Erythroblast (primary cell): ENCODE data around the gene KCNK18.

ENCODE experiments used
- DNase-seq, 2 experiments: peaks; one replicate each; lab custom pipeline; 2025; lab: John Stamatoyannopoulos, UW
- GATA1 ChIP-seq: IDR thresholded peaks from 2 replicates; pipeline ENCODE4 v1.6.1; 2011; ENCODE audit warnings: low read depth, mild to moderate bottlenecking, control low read depth, low read length, moderate library complexity
- POLR2A ChIP-seq: IDR thresholded peaks from 2 replicates; pipeline ENCODE4 v1.6.1; 2011; ENCODE audit warnings: mild to moderate bottlenecking, low read length

KCNK18 gene

DNA sequence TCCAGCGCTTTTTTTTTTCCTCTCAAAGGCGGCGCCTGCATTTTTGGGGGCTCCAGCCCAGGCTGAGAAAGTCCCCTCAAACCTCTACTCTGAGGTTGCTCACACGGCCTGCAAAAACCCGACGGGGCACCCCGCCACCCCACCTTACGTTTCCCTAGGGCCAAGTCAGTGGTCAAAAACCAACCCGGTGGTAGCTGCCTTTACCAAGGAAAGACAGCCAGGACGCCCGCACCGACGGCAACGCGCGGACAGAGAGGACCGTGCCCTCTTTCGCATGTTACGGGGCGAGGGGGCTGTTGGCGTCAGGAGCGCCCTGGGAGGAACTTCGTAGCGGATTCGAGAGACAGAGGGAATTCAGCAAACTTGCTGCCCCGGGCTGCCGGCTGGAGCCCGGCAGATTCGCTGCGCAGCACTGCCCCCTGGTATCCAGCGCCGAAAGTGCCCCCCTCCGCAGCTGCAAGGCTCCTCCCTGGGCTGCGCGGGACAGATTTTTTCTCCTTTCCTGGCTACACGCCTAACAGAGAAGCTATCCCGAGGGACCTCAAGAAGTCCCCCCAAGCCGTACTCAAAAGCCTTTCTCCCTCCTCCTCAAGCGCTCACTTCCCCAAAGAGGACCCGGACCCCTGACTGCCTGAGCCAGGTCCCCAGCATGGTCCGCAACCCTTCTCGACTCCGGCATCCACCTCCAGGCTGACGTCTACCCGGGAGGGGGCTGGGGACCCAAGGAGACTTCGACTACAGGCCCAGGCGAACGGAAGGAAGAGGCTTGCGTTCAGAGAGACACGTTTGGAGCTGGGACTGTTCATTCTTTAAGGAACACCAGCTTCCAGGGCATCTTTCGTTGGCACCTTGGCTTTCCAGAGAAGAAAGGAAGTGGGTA, 31.5 kb upstream of the KCNK18 start:
- TF ChIP-seq POLR2A: no peak
- TF ChIP-seq GATA1: no peak
- DNase-seq: peak; percentile 29 to 36

DNA sequence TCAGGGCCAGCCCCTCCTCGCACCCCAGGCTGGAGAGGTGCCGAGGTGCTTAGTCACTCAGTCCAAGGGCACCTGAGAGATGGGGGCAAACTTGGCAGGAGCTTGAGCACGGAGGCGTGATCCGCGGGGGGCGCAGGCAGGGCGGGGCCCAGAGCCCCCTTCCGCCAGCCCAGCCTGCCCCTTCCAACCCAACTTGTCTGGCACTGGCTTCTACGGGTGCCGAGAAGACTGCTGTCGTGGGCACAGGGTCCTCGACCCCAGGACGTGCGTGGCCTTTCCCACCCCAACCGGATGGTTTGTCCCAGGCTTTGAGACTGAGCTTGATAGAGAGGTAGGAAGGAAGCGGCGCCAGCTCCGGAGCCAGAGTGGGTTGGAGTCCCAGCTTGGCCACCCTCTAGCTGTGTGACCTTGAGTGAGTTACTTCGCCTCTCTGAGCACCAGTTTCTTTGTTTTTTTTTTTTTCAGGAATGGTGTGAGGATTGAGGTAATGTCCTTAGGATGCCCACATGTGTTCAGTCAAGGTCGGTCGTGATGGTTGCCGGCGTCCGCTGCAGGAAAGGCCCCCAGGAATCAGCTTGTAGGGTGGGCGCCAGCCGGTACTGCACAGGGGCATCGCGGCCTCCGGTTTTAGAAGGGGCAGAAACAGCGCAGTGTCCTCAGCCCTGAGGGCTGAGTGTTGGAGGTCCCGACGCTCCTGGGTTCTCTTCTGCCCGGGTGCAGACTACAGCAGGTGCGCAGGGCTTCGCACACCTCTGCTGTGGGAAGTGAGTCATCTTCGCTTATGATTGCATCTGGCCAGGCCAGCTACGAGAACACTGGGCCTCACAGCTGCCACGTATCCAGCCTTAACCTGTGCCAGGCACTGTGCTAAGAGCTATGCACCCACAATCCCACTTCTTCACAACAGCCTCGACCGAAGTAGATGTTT, 30.6 kb upstream of the KCNK18 start:
- TF ChIP-seq GATA1 (no peak), POLR2A (no peak)

DNA sequence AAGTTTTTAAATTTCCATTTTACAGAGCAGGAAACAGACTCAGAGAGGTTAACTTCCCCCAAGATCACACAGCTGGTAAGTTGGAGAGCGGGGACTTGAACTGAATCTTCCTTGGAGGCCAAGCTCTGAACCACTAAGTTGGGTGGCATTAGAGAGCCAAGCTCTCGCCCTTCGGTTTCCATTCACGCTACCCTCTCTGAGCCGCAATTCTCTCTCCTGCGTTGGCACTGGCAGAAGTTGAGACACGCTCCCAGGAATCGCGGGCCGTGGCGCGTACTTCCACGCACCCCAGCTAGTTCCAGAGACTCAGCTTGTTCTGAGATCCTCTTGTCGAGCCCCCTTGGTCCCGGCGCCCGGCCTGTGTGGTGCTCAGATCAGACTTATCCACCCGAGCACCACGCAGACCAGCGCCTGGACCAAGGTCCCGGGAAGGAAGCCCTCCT, 29.9 kb upstream of the KCNK18 start:
- TF ChIP-seq POLR2A (no peak), GATA1 (no peak)
- DNase-seq: no peak

More for the DNA sequence above, 30.6 kb upstream of the KCNK18 start:
- no peak for DNase-seq

DNA sequence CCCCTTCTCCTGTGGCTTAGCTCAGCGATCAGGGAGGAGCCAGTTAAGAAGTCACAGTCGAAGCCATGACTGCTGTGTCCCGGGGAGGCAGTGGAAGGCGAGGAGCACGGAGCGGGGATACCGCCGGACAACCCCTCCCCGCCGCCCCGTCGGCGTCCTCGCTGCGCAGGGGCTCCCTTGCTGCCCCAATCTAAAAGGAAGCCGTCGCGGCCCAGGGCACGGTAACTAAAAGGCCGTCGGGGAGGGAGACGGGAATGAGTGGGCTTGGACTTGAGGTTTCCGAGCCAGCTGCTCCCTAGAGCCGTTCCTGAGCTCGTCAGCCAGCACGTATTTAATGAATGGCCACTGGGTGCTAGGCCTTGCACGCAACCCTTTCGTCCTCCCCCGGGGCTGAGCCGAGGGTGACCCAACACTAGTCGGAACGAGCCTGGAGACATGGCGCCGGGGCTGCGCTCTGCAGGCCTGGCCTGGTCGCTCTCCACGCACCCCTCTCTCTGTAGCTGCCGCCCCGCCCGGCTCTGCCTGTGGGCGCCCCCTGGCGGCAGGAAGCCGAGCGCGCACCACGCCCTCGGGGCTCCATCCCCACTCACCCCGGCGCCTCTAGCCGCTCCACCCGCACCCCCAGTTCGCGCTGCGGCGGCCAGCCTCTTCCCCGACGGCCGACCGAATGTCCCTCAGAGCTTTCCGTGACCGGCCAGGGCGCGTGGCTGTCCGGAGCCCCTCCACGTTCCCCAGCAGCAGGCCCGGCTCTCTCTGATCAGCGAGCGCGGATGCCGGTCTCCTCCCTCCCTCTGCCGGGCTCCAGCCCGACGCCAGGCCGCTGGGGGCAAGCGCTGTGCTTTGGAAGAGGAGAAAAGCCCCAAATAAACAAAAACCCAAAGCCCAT, 29.3 kb upstream of the KCNK18 start:
- no peak for TF ChIP-seq GATA1
- no peak for TF ChIP-seq POLR2A
- peak; percentile 60 to 68 for DNase-seq

DNA sequence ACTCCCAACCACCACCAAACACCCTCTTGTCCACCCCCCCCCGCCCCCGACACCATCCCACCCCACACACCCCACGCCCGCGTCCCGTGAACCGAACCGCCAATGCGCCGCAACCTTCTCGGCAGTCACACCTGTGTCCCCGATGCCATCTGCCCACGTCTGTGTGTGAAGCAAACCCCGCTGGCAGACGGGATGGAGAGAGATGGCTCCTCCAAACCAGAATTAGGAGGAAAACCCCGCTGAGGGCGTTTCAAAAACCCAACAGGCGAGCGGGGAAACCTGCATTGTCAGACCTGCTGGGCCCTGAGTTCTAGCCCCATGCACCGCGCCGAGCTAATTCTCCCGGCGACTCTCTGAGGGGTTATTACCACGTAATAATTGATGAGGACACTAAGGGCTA, 28.6 kb upstream of the KCNK18 start:
- no peak for TF ChIP-seq GATA1
- no peak for TF ChIP-seq POLR2A
- no peak for DNase-seq

DNA sequence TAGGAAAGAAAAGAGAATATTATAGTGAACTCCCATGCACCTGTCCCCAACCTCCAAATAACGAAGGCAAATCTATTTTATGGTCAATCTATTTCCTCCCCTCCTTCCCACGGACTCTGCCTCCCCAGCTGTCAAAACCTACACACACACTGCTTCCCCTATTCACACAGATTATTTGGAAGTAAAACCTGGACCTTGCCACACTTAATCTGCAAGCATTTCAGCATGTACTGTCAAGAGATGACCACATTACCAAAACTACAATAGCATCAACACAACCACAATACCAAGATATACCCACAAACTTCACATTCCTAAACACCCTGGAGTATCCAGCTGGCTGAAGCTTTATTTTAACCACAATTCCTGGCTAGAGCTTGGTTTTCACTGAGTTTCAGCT, 27.8 kb upstream of the KCNK18 start:
- TF ChIP-seq POLR2A (no peak), GATA1 (no peak)
- DNase-seq: no peak

DNA sequence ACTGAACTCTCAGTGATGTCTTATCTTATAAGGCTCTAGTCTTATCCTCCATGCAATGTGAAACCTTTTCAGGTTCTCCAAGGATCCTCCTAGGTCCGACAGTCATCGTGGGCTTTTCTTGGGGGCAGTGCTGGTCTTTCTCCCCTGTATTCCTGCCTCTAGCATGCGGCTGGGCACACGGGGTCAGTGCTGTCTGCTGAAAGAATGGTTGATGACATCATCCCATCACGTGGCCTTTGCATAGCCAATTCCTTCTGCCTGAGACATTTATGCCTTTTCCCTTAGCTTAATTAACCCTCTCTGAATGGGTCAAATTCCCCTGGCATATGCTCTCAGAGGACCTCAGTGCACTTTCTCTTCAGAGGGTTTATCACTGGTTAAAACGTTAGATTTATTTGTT, 27.0 kb upstream of the KCNK18 start:
- TF ChIP-seq GATA1: no peak
- no peak for TF ChIP-seq POLR2A
- no peak for DNase-seq

DNA sequence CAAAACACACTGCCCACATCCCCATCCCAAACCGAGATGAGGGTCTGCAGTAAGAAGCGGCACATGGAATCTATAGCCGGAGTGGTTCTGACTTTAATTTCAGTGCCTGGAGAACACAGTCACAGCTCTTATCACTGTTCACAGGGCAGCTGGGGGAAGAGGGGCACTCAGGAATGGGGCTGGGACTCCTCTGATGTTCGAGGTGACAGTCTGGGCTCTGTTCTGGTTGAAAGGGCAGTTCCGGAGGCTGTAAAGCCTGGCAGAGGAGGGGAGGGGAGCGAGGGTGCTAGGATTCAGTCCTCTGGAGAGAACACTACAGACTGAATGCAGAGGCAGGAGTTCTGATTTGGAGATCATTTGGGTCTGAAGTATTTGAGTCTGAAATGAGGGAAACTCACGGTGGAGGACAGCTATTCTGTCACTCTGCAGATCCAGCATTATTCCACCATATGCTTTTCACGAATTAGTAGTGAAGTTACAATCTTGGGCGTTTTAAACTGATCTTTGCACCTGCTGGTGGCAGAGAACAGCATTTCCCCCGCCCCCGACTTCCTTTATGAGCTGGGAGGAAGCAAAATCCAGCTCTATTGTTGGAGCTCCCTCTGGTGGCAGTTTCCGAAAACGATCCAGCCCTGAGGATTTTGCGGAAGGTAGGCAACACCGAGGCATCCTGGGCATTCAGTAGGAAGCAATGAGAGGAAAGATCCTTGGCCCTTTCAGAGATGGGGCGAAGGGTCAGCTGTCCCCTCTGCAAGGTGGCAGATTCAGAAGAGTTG, 22.7 kb upstream of the KCNK18 start:
- no peak for TF ChIP-seq POLR2A
- TF ChIP-seq GATA1: no peak
- peak; percentile 62 to 74 for DNase-seq

DNA sequence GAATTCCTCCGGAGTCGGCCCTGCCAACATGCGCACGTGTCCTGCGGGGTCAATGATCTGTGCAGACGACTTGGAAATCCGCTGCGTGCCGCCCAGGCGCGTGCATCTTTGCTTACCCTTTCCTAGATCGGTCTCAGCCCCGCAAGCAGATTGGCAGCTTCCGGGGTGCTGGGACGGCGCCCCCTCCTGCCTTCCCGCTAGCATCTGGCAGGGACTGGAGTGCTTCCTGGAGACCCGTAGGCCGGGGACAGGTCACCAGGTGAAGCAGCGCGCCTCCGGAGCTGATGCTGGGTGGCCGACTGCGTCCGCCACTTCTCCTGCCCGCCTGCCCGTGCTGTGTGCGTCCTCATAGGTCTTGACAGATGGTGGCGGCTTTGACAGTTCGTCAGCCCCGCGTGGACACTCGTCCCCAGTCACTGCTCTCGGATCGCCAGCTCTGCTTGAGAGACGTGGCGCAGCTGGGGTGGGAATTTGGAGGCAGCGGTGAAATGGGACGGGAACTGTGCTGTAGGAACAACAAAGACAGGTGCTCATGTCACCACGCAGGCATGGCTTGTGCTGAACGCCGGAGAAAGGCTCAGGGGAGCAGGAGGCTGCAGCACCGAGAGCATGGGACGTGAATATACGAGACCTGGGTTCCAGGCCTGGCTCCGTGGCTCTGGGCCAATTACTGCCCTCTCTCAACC, 21.9 kb upstream of the KCNK18 start:
- TF ChIP-seq POLR2A: no peak
- TF ChIP-seq GATA1: no peak
- DNase-seq: peak; percentile 37 to 40

DNA sequence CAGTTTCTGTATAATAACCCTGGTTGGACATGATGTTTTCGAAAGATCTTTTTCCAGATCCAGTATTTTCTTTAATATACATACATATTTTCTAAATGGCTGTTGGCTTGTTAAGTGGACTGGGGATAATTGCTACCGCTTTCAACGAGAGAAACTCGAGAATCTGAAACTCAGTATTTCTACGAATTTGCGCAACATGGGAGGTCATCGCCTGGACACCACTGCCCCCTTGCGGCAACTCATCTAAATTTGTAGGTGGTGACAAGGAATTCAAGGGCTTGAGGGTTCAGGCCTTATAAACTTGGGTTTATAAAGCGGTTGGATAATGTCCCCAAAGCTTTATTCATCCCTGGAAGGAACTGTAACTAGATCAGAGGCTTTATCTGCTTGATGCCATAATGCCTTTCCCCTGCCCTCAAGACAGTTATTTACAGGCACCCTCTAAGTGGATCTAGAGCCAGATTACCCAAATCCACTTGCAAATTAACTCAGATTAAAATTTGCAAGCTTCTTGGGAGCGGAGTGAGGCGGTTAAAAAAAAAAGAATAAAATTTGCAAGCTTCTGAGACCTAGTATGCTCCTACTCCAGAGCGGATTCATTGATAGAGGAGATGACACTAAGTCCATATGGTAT, 21.3 kb upstream of the KCNK18 start:
- DNase-seq: peak; percentile 76 to 88

DNA sequence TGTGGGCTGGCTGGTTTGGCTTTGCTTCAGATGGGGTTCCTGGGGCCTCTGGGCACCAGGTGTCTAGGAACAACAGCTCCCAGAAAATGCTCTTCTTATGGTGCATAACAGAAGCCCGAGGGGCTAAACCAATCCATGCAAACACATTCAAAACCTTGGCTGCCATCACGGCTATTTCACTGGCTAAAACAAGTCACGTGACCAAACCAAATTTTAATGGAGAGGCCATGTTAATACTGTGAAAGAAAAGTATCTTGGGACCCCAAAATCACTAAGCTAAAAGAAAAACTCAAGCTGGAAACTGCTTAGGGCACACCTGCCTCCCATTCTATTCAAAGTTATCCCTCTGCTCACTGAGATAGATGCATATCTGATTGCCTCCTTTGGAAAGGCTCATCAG, 19.1 kb upstream of the KCNK18 start:
- no peak for TF ChIP-seq POLR2A
- no peak for TF ChIP-seq GATA1
- DNase-seq: no peak

More for the DNA sequence above, 21.3 kb upstream of the KCNK18 start:
- no peak for TF ChIP-seq POLR2A
- TF ChIP-seq GATA1: no peak
